CD4-positive, alpha-beta T cell treated with Interleukin-17A for 1 hour (primary cell): Measurements from ENCODE around the gene NR4A3.

Experiments
- DNase-seq: peaks from one replicate; pipeline ENCODE4 v3.0.0-alpha.2; 2020

NR4A3 gene

GRCh38 chr9:99889120-99889519 lies 67.4 kb downstream of the NR4A3 start:
- no peak for DNase-seq

- no peak for DNase-seq
These were observed 73.1 kb downstream of the NR4A3 start for GRCh38 chr9:99894826-99895225.

DNA sequence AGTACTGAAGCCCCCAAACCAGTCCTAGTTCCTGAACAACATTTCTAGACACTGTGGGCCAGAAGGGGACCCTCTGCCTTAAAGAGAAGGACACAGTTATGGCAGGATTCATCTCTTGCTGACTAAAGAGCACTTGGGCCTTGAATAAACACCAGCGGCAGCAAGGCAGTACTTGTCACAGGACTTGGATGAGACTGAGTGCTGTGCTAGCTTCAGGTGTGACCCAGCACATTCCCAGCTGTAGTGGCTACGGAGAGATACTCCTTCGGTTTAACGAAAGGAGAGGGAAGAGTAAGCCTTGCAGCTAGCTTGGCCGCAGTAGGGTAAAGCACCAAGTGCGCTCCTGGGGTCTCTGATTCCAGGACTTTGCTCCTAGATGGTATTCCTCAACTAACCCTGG lies 73.8 kb downstream of the NR4A3 start:
- DNase-seq = no peak

- no peak for DNase-seq
These were observed 74.4 kb downstream of the NR4A3 start for GRCh38 chr9:99896119-99896518.

- no peak for DNase-seq
These were observed 81.7 kb downstream of the NR4A3 start for GRCh38 chr9:99903393-99903792.

- no peak for DNase-seq
These were observed 84.2 kb downstream of the NR4A3 start for GRCh38 chr9:99905833-99906402.

GRCh38 chr9:99906403-99907207 lies 84.9 kb downstream of the NR4A3 start, which contains the start of gene STX17:
Gene STX17 (plus strand): TSS chr9:99906654. CDS start chr9:99915240, 8,586 bp downstream.
- DNase-seq = peak; percentile 84

DNA sequence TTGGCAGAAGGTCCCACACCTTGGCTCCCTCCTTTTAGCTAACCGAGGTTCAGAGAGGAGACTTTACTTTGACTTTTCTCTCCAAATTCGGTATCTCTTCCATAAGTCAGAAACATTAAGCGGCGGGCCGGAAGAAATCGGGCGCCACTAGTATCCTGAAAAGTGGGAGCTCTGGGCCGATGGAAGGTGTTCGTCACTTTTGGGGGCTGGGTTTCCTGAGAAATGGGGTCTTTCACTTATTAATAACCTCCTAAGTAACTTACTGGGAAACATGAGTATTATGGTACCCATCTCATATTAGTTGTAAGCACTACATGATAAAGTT lies 85.5 kb downstream of the NR4A3 start:
- DNase-seq = no peak

GRCh38 chr9:99911600-99911999 lies 89.9 kb downstream of the NR4A3 start:
- no peak for DNase-seq
